SKM-1 treated with dmso at 0.1 percent for 144 hours (cell line): ENCODE results near the gene LAMC1.
A peak's percentile ranks its signal among the peaks of the same experiment; 100 is the strongest.

Experiments
- DNase-seq: peaks from one replicate; lab custom pipeline; 2025; ENCODE audit not compliant: unreplicated experiment; lab: John Stamatoyannopoulos, UW

The LAMC1 gene

GRCh38 chr1:183019860-183020259, 3.4 kb upstream of the LAMC1 start:
- no peak for DNase-seq

DNA sequence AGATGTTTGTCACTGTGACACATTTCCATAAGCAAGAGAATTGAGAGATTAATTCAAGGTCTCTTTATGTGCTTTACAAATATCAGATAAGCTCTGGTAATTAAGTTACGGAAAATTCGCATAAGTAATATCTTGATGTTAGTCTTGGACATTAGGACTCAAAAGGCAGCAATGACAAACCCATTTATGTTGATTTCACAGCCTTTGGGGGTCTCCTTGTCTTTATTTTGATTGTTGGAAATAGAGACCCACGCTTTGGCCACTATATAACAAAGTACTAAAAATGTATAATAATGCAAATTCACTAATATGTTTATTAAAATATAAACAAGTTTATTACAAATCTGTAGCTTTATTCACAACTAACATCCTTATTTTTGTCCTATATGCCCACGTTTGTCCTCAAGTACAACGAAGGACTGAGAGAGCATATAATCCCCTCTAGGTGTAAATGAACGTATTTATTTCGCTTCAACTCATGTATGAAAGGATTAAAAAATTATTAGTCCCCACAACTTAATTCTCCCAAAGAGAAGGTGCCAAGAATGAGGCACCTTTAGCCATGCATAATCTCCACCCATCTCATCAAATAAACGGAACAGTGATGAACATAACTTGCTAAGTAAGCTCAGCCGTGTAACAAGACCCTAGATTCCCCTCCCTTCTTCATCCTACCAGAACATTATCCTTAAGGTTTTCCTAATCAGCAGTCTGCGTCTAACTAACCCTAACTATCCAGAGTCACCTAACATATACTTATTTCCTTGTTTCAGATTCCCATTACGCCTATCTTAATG, 1.6 kb upstream of the LAMC1 start:
- DNase-seq = no peak

GRCh38 chr1:183022202-183023145, 746 bp upstream of the LAMC1 start:
- DNase-seq = peak; percentile 65

DNA sequence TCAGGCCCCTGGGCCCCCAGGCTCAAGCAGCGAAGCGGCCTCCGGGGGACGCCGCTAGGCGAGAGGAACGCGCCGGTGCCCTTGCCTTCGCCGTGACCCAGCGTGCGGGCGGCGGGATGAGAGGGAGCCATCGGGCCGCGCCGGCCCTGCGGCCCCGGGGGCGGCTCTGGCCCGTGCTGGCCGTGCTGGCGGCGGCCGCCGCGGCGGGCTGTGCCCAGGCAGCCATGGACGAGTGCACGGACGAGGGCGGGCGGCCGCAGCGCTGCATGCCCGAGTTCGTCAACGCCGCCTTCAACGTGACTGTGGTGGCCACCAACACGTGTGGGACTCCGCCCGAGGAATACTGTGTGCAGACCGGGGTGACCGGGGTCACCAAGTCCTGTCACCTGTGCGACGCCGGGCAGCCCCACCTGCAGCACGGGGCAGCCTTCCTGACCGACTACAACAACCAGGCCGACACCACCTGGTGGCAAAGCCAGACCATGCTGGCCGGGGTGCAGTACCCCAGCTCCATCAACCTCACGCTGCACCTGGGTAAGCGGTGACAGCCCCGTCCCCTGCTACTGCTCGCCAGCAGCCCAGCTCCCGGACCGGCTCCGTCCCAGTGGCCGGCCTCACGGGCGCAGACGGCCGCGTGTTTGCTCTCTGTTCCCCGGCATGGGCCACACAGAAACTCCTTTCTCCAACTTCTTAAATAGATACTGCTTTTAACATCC, 539 bp downstream of the LAMC1 start:
- peak; percentile 72 for DNase-seq

DNA sequence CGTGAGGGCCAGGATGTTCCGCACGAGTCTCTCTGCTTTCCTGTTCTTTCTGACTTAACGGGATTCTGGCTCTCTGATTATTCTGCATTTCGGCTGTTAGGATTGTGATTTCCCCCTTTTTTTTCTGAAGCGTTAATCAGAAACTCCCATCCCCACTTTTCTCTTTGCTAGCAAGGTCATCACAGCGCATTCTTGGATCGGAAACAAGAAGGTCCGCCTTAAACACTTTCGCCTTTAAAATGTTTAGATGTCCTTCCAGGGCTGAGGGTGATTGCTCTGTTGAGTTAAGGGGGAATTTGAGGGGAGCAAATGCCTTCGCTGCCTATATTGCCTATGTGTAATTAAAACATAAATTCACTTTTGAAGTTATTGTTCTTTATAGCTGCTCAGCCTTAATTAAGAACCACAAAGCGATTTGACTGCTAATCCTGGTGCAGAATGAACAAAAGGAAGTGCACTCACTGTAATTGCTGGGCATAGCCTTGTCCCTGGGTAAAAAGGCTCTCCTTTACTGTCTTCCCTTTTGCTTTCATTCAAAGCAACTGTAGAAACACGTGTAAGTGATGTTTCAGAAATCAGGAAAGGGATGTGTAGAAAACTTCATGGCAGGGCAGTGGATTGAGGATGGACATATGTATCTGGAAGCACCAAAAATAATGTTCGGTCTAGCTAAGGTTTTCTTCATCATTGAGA, 1.2 kb downstream of the LAMC1 start:
- DNase-seq = no peak

GRCh38 chr1:183025010-183025337, 1.8 kb downstream of the LAMC1 start:
- no peak for DNase-seq

- no peak for DNase-seq
These were observed 2.9 kb downstream of the LAMC1 start for GRCh38 chr1:183025782-183026774.

- no peak for DNase-seq
These were observed 3.8 kb downstream of the LAMC1 start for GRCh38 chr1:183027031-183027430.

DNA sequence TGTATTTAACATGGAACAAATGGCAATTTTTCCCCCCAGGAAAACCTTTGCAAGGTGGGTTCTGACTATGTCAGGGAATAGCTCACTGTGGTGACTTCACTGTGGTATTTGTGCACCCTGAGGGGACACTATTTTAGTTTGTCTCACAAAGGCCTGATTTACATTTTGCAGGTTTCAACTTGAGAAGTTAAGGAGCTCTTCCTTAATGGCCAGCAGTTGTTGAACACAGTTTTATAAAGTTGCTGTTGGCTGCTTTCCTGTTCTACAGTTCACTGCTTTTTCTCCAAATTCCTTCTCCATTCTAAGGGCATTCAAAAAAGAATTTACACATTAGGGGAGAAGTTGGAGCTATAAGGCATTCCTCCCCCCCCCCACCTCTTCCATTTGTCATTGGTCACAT, 4.6 kb downstream of the LAMC1 start:
- DNase-seq = no peak

DNA sequence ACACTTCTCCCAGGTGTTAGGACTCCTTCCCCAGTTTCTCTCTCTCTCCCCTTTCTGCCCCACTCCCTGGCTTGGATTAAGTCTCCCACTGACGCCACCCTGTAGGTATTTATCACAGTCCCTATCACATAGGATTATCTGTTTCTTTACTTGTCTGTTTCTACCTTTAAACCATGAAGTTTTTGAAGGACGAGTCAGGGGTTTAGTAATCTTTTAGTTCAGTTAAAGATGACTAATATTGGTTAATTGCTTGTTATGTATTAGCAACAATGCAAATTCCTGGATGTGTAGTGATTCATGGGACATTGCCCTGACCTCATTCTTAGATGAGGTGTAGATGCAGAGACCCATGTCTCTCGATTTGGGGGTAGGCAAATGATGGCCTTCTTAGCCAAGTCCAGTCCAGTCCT, 6.4 kb downstream of the LAMC1 start:
- DNase-seq = no peak

- DNase-seq = peak; percentile 78
These were observed 6.8 kb downstream of the LAMC1 start for GRCh38 chr1:183030053-183030452.

- DNase-seq = no peak
These were observed 9.1 kb downstream of the LAMC1 start for GRCh38 chr1:183032122-183032921.

DNA sequence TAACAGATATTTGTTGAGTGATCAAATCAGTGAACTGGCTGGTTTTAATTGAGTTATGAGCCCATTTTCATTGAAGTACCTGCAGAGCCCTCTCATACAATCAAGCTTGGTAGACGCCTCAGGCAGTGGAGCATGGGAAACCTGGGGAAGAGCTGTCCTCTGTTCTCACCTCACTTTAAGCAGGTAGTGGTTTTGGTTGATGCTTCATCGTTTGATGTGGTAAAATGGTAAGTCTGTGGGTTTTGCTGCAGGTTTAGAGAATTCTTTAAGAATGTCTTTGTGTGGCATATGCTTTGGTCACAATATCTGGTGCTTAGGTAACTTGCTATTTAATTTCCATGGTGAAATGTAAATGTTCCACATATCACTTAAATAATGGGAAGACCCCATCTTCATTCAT, 10.0 kb downstream of the LAMC1 start:
- DNase-seq = no peak

- DNase-seq = no peak
These were observed 11.5 kb downstream of the LAMC1 start for GRCh38 chr1:183034682-183035081.

GRCh38 chr1:183038333-183038866, 15.2 kb downstream of the LAMC1 start:
- no peak for DNase-seq

GRCh38 chr1:183038913-183039312, 15.7 kb downstream of the LAMC1 start:
- no peak for DNase-seq

GRCh38 chr1:183039330-183039729, 16.1 kb downstream of the LAMC1 start:
- DNase-seq = no peak

GRCh38 chr1:183039985-183040447, 16.8 kb downstream of the LAMC1 start:
- peak; percentile 88 for DNase-seq
